Measurements from ENCODE around the gene RELA. TPM values are rescaled to one million over a fixed set of nuclear protein-coding genes. Genes with fewer than 3 reads are reported as not detected.

RELA gene
- total and polyA plus RNA-seq, 10 of the 15 experiments (the other 5 are each of a cell fraction or from before 2014, with no cell fraction given), result 5.1 to 56.4 (median 34.2) TPM

DNA sequence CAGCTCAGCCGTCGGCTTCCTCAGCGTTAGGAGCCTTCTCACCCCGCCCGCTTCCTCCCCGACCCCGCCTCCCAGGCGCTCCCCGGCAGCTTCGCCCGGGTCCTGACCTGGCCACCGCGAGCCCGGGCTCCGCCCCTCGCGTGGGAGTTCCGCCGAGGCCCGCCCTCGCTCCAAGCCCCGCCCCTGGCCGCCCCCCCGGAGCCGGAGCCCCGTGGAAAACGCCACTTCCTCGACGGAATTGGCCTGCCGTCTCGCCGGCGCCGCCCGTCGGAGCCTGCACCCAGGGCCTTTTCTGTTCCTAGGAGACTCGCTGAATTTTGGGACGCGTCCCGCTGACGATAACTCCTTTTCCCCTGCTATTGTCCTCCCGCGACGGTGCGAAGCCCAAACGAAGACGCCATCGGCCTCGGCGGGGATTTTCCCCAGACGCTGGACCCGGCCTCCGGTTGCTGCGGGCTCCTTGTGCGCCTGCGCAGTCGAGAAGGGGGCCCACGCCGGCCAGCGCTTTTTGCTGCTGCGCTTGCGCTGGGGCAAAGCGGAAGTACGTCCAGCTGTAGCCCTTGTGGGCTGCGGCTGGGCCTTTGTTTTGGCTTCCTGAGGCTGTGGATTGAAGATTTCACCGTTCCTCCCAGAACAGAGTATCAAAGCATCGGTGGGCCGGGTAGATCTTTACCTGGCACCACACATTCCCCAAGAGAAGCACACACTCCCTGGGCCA lies 10.0 kb downstream of the RELA start (continued):
- TF ChIP-seq, protein P1, sequence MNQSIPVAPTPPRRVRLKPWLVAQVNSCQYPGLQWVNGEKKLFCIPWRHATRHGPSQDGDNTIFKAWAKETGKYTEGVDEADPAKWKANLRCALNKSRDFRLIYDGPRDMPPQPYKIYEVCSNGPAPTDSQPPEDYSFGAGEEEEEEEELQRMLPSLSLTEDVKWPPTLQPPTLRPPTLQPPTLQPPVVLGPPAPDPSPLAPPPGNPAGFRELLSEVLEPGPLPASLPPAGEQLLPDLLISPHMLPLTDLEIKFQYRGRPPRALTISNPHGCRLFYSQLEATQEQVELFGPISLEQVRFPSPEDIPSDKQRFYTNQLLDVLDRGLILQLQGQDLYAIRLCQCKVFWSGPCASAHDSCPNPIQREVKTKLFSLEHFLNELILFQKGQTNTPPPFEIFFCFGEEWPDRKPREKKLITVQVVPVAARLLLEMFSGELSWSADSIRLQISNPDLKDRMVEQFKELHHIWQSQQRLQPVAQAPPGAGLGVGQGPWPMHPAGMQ (IDR thresholded peaks at IDR 0.05; ENCODE audit: borderline replicate concordance), result no peak
- TF ChIP-seq HDGF (IDR thresholded peaks at IDR 0.05), result no peak; the same call in 1 of the 2 replicates
- peak; percentile 66; the same call in 1 of the 2 replicates for TF ChIP-seq RB1 (IDR thresholded peaks at IDR 0.05; ENCODE audit: borderline replicate concordance)
- no peak for TF ChIP-seq STAT1 (conservative IDR thresholded peaks at IDR 0.05)
- 0 out of 2 replicates have a peak, but pooled peaks have one; percentile 21 for TF ChIP-seq ZNF24 (IDR thresholded peaks at IDR 0.05)
- TF ChIP-seq ATF7 (IDR thresholded peaks at IDR 0.05; ENCODE audit: low read depth), result peak; percentile 48; the same call in 1 of the 2 replicates
- peak; percentile 69 for TF ChIP-seq EED (IDR thresholded peaks at IDR 0.05; ENCODE audit: low read depth)
- TF ChIP-seq BMI1 (IDR thresholded peaks at IDR 0.05; ENCODE audit: borderline replicate concordance), result no peak
- TF ChIP-seq SPI1 (IDR thresholded peaks at IDR 0.05; ENCODE audit: borderline replicate concordance, insufficient read depth, low read depth, low read length), result peak; percentile 49; the same call in 1 of the 2 replicates
- no peak for TF ChIP-seq SREBF2 (IDR thresholded peaks at IDR 0.05; ENCODE audit: low read length)
- TF ChIP-seq KAT2A (conservative IDR thresholded peaks at IDR 0.05; ENCODE audit: control insufficient read depth, low read depth, low read length), result no peak
